Breast epithelium (tissue), 3 donors: ENCODE measurements around the gene WWC2.

Source experiments
- CTCF ChIP-seq, 3 donors: fragments of 450-650 bp; IDR thresholded peaks; one replicate each; pipeline ENCODE4 v1.5.1; 2016 to 2017; ENCODE audit warnings: antibody characterized with exemption in 3 of 3, mild to moderate bottlenecking in 3 of 3, moderate library complexity in 3 of 3
- POLR2A ChIP-seq: fragments of 450-650 bp; IDR thresholded peaks from one replicate; pipeline ENCODE4 v1.6.1; 2016; ENCODE audit warnings: antibody characterized with exemption, mild to moderate bottlenecking, moderate library complexity

GRCh38 chr4:183072176-183072575 is 26.9 kb upstream of the WWC2 start:
- TF ChIP-seq CTCF (IDR thresholded peaks at IDR 0.05): no peak
- no peak for TF ChIP-seq POLR2A
